Heart right ventricle (tissue), 16 donors: Measurements from ENCODE around the gene COG5. TPM values are rescaled to one million over a fixed set of nuclear protein-coding genes. Genes with fewer than 3 reads are reported as not detected.

Experiments used
- ATAC-seq, 8 donors: fragments of 200-7000 bp; cut with Tn5 transposase; one replicate each; pipeline ENCODE4 v1.9.1; 2020; ENCODE audit warnings: mild to moderate bottlenecking in 8 of 8, moderate library complexity in 8 of 8, moderate number of reproducible peaks in 1 of 8
- DNase-seq, 2 donors: peaks; one replicate each; pipeline ENCODE4 v3.0.0-alpha.2; 2020
- H3K27ac ChIP-seq, 10 donors: fragments of 200-600 bp; sonication (generic) in 2 of 10; one replicate each; pipeline versions ENCODE4 v1.5.0 to v1.8.0; 2020 to 2022; ENCODE audit warnings: mild to moderate bottlenecking in 3 of 10
- H3K27me3 ChIP-seq, 7 donors: fragments of 200-600 bp; one replicate each; pipeline ENCODE4 v1.8.0; 2021 to 2022; ENCODE audit warnings: mild to moderate bottlenecking in 2 of 7
- H3K36me3 ChIP-seq, 9 donors: fragments of 200-600 bp; sonication (generic) in 1 of 9; one replicate each; pipeline versions ENCODE4 v1.5.0 to v1.8.0; 2020 to 2022; ENCODE audit warnings: mild to moderate bottlenecking in 2 of 9
- H3K4me1 ChIP-seq, 9 donors: fragments of 200-600 bp; sonication (generic) in 1 of 9; one replicate each; pipeline versions ENCODE4 v1.5.0 to v1.8.0; 2020 to 2022; ENCODE audit warnings: mild to moderate bottlenecking in 4 of 9
- H3K4me3 ChIP-seq, 10 donors: fragments of 200-600 bp; sonication (generic) in 2 of 10; one replicate each; pipeline versions ENCODE4 v1.5.0 to v1.8.0; 2020 to 2022; ENCODE audit warnings: mild to moderate bottlenecking in 7 of 10, moderate library complexity in 2 of 10
- H3K9me3 ChIP-seq, 11 donors: fragments of 200-600 bp in 10 of 11; sonication (generic) in 2 of 11; one replicate each; pipeline versions ENCODE4 v1.5.0 to v1.8.0; 2013 to 2022; ENCODE audit warnings: mild to moderate bottlenecking in 2 of 11, control low read depth in 1 of 11, moderate library complexity in 1 of 11
- CTCF ChIP-seq, 9 donors: fragments of 200-600 bp; sonication (generic) in 2 of 9; IDR thresholded peaks; one replicate each; pipeline versions ENCODE4 v1.5.0 to v1.8.0; 2021 to 2022; ENCODE audit warnings: antibody characterized with exemption in 9 of 9, mild to moderate bottlenecking in 5 of 9, moderate library complexity in 1 of 9
- WGBS, 2 donors: extraction: QIAGEN DNeasy Blood & Tissue Kit; methylation state at CpG; one replicate each; pipeline ENCODE4 v1.1.7; 2013; ENCODE audit warnings: inconsistent platforms in 1 of 2; 5-methylcytosine and 5-hydroxymethylcytosine counted together
- intact Hi-C, 10 donors: fragments of 100-400 bp; cut with DNase I; formaldehyde crosslinking; loops; one replicate each; pipeline versions ENCODE4 v1.11.1 to v1.14.2; 2022
- polyA plus RNA-seq, 2 donors: library from polyadenylated mRNA; stranded (reverse); fragments of 200-250 nt; gene quantifications; one replicate each; pipeline ENCODE4 v1.2.3, GENCODE V29; 2013
- total RNA-seq, 10 donors: library from RNA; stranded (reverse); fragmentation: NEBNext Ultra II Directional in 3 of 10; extraction: Animal tissue kit (Norgen Biotek cat#: 25700) in 3 of 10; gene quantifications; one replicate each; pipeline versions ENCODE4 v1.2.1 to v1.2.4, GENCODE V29; 2021 to 2023
- donor health status: Arrhythmogenic right ventricular cardiomyopathy.
- donor health status: ischemic (EF 13 %, LVEDD 7.1; RV severe dilation, severe dysfunction).
- donor health status: healthy with polysubstance abuse.
- donor health status: DM: no; HTN: yes; CAD: no.
- donor health status: DM: no; HTN: no; CAD: no.
- donor health status: ischemic (EF 25% LVEDD 6.9; RV normal size, moderate dysfunction).
- donor health status: ischemic (EF 25% LVEDD 5.7; RV mildly dilated, moderate dysfunction).
- donor health status: healthy.
- donor health status: DM: yes; HTN: yes; CAD: no.
- donor health status: Ischemic cardiomyopathy.
- donor health status: ischemic (EF 35%, LVEDD 5.7; RV mildly dilated, moderate dysfunction).
- donor health status: nonischemic (EF 11% LVEDD 7.7; RV severe dilation, severe dysfunction).
- donor health status: DM: yes; HTN: yes; CAD: no.
- donor health status: PGD.
- donor health status: ischemic (EF 29% LVEDD 5.4; RV normal size, mild dysfunction).
- donor health status: nonischemic (EF 23%, LVEDD 6.1; RV moderate dilation, normal function).

The COG5 gene
- total and polyA plus RNA-seq, 12 donors: 8.4 to 65.8 (median 52.2) TPM

- TF ChIP-seq CTCF (IDR thresholded peaks at IDR 0.05): no peak
- 98 to 99% methylated on average over 2 of the region's 2 CpGs for WGBS, 2 donors
- intact Hi-C loops: loop anchor here in 1 of 10 donors (10.0 kb wide), 1 partner anchor 105 kb away; no protein-coding TSS in a partner anchor
These were observed 6.6 kb upstream of the COG5 start for GRCh38 chr7:107570298-107570697.

GRCh38 chr7:107564553-107565298, 1.0 kb upstream of the COG5 start:
- 47 to 48% methylated on average over 9 of the region's 9 CpGs for WGBS, 2 donors
- no peak for TF ChIP-seq CTCF (IDR thresholded peaks at IDR 0.05)
- Histone ChIP-seq H3K4me3 (peak overlapping the region; percentile 68 to 99 (median 87)), H3K4me1 (peaks cover 0 to 49% (median 42%) of the 10 kb centered on the region in 9 donors), H3K9me3 (no peaks in the 10 kb centered on the region), H3K36me3 (peaks cover 0 to 9% (median 0%) of the 10 kb centered on the region in 9 donors), H3K27ac (peak overlapping the region in 9 of 10 donors; percentile 91 to 98 (median 95)), H3K27me3 (no peaks in the 10 kb centered on the region)
- no peak for DNase-seq
- no peak for ATAC-seq
- intact Hi-C loops: loop anchor here in 4 of 10 donors (2.0 to 5.0 kb wide), 4 partner anchors 14 to 158 kb away; partner anchors contain the start of gene GPR22 (in 1 of the 4)

More at GRCh38 chr7:107570298-107570697, 6.6 kb upstream of the COG5 start:
- Histone ChIP-seq H3K9me3 (no peaks in the 10 kb centered on the region), H3K27me3 (no peaks in the 10 kb centered on the region), H3K4me1 (peaks cover 0 to 4% (median 0%) of the 10 kb centered on the region in 9 donors), H3K27ac (no peak overlapping the region), H3K4me3 (no peak overlapping the region), H3K36me3 (peaks cover 0 to 60% (median 4%) of the 10 kb centered on the region in 9 donors)
- ATAC-seq (no peak), DNase-seq (no peak)

GRCh38 chr7:107563081-107563774, 492 bp downstream of the COG5 start:
- peak; percentile 59 to 87 (median 73) for ATAC-seq
- no peaks in the 10 kb centered on the region for H3K27me3 ChIP-seq
- peaks cover 0 to 7% (median 0%) of the 10 kb centered on the region in 9 donors for H3K36me3 ChIP-seq
- peaks cover 0 to 57% (median 49%) of the 10 kb centered on the region in 9 donors for H3K4me1 ChIP-seq
- intact Hi-C loops: loop anchor here in 2 of 10 donors (5.0 kb wide), 2 partner anchors 49 to 91 kb away; partner anchors contain the start of gene GPR22 (in 1 of the 2)
- 2 to 3% methylated on average over 21 of the region's 21 CpGs for WGBS, 2 donors
- no peak for DNase-seq
- peak overlapping the region; percentile 88 to 98 (median 94) for H3K27ac ChIP-seq
- H3K4me3 ChIP-seq: peak overlapping the region; percentile 68 to 99 (median 87)
- H3K9me3 ChIP-seq: no peaks in the 10 kb centered on the region
- TF ChIP-seq CTCF (IDR thresholded peaks at IDR 0.05): no peak

- H3K4me3 ChIP-seq: peak overlapping the region in 1 of 10 donors; percentile 6
- peaks cover 0 to 24% (median 10%) of the 10 kb centered on the region in 9 donors for H3K36me3 ChIP-seq
- intact Hi-C loops: loop anchor here in 2 of 10 donors (5.0 kb wide), 2 partner anchors 51 to 89 kb away; partner anchors contain the start of gene GPR22 (in 1 of the 2)
- WGBS, 2 donors: 80 to 81% methylated on average over 6 of the region's 6 CpGs
- peak overlapping the region in 1 of 10 donors; percentile 56 for H3K27ac ChIP-seq
- DNase-seq (no peak), ATAC-seq (no peak)
- peaks cover 0 to 57% (median 49%) of the 10 kb centered on the region in 9 donors for H3K4me1 ChIP-seq
- TF ChIP-seq CTCF (IDR thresholded peaks at IDR 0.05): no peak
- H3K27me3 ChIP-seq: no peaks in the 10 kb centered on the region
- H3K9me3 ChIP-seq: no peaks in the 10 kb centered on the region
These were observed 2.7 kb downstream of the COG5 start for GRCh38 chr7:107560898-107561516.
